ENCODE measurements around the gene DPP8.

DNA sequence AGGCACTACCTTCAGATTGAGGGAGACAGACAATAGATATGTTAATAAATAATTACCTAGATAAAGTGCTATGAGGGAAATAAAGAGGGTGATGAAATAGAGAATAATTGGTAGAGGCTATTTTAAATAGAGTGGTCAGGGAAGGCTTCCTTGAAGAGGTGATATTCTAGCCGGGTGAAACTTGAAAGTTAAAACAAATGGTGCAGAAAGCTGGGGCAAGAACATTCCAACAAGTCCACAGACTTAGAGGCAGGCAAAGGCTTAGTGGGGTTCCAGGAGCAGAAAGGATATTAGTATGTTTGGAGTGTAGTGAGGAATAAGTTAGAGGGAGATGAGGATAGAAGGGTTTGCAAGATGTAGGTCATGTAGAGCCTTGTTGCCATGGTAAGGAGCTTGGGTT, 22.8 kb upstream of the DPP8 start:
- TF ChIP-seq EZH2 (IDR thresholded peaks at IDR 0.05; ENCODE audit: borderline replicate concordance, insufficient read depth, low read length, poor library complexity, severe bottlenecking) (no peak), POLR2AphosphoS5 (IDR thresholded peaks at IDR 0.05) (no peak)
- TF ChIP-seq, protein P1, sequence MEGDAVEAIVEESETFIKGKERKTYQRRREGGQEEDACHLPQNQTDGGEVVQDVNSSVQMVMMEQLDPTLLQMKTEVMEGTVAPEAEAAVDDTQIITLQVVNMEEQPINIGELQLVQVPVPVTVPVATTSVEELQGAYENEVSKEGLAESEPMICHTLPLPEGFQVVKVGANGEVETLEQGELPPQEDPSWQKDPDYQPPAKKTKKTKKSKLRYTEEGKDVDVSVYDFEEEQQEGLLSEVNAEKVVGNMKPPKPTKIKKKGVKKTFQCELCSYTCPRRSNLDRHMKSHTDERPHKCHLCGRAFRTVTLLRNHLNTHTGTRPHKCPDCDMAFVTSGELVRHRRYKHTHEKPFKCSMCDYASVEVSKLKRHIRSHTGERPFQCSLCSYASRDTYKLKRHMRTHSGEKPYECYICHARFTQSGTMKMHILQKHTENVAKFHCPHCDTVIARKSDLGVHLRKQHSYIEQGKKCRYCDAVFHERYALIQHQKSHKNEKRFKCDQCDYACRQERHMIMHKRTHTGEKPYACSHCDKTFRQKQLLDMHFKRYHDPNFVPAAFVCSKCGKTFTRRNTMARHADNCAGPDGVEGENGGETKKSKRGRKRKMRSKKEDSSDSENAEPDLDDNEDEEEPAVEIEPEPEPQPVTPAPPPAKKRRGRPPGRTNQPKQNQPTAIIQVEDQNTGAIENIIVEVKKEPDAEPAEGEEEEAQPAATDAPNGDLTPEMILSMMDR (IDR thresholded peaks at IDR 0.05; ENCODE audit: poor library complexity, severe bottlenecking): no peak
- TF ChIP-seq, protein P2, sequence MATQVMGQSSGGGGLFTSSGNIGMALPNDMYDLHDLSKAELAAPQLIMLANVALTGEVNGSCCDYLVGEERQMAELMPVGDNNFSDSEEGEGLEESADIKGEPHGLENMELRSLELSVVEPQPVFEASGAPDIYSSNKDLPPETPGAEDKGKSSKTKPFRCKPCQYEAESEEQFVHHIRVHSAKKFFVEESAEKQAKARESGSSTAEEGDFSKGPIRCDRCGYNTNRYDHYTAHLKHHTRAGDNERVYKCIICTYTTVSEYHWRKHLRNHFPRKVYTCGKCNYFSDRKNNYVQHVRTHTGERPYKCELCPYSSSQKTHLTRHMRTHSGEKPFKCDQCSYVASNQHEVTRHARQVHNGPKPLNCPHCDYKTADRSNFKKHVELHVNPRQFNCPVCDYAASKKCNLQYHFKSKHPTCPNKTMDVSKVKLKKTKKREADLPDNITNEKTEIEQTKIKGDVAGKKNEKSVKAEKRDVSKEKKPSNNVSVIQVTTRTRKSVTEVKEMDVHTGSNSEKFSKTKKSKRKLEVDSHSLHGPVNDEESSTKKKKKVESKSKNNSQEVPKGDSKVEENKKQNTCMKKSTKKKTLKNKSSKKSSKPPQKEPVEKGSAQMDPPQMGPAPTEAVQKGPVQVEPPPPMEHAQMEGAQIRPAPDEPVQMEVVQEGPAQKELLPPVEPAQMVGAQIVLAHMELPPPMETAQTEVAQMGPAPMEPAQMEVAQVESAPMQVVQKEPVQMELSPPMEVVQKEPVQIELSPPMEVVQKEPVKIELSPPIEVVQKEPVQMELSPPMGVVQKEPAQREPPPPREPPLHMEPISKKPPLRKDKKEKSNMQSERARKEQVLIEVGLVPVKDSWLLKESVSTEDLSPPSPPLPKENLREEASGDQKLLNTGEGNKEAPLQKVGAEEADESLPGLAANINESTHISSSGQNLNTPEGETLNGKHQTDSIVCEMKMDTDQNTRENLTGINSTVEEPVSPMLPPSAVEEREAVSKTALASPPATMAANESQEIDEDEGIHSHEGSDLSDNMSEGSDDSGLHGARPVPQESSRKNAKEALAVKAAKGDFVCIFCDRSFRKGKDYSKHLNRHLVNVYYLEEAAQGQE (IDR thresholded peaks at IDR 0.05; ENCODE audit: borderline replicate concordance): no peak
